HG03378 (cell line): ENCODE results near the gene ZBTB42.
"Not testable (repeated sequence)": the region's sequence is repeated elsewhere in the genome, so short reads cannot be mapped to it uniquely, and the experiment has no call there.

Experiments used
- ATAC-seq: cut with Tn5 transposase; IDR thresholded peaks from one replicate; pipeline ENCODE4 v1.9.1; 2021; ENCODE audit warnings: mild to moderate bottlenecking, moderate library complexity; ENCODE audit not compliant: unreplicated experiment

Gene ZBTB42

DNA sequence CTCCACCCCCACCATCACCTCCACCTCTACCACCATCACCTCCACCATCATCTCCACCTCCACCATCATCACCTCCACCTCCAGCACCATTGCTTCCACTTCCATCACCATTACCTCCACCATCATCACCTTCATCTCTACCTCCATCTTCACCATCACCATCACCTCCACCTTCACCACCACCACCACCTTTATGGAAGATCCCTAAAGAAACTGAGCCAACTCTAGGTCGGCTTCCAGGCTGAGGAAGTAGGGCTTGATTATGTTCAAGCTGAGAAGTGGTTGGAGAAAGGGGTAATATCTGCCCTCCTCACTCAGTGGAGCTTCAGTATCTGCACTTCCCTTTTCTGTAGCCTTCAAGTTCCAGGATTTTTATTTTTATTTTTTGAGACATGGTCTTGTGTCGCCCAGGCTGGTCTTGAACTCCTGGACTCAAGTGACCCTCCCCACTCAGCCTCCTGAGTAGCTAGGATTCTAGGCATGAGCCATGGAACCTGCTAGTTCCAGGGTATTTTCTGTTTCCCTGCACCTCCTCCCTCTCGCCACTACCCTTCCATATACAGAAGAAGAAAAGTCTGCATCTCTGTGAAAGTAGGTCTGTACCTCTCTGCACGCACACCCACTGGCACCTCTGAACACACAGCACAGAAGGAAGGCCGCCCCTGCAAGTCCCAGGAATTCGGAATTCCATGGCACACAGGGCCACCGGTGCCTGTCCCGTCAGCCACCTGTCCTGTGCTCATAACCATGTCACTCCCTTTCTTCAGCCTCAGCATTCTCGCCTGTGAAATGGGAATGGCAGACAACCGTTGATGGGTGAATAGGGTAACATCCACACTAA, 5.9 kb downstream of the ZBTB42 start:
- no peak for ATAC-seq

DNA sequence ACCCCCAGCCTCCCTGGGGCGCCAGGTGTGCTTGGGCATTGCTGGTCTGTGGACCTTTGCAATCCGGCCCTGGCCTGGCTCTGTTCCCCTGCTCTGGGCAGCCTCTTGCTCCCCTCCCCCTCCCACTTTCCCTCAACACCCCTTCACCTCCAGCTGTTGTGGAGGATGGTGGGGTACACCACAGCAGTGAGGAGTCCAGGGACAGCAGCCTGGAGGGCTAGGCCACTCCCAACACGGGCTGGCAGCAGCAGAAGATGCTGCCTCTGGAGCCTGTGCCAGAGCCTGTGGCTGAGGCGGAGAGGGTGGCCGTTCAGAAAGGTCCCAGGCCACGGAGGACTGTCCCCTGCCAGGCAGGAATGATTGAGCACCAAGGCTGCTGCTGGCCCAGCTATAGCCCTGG, 7.6 kb downstream of the ZBTB42 start:
- no peak for ATAC-seq

DNA sequence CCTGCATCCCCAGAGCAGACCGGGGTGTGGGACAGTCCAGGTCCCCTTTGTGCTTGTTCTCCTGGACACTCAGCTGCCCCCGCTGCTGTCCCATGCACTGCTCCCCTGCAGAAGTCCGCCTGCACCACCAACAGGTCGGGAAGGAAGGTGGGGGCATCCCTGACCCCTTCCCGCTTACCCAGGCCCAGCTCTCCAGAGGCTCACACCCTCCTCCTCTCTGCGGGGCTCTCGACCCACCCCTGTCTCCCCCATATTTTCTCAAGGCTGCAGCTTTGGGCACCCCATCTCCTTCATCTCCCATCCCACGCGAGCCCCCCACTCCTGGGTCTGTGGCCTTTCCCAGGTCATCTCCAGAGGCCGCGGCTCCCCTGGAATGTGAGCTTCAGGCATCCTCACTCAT, 9.4 kb downstream of the ZBTB42 start:
- no peak for ATAC-seq

DNA sequence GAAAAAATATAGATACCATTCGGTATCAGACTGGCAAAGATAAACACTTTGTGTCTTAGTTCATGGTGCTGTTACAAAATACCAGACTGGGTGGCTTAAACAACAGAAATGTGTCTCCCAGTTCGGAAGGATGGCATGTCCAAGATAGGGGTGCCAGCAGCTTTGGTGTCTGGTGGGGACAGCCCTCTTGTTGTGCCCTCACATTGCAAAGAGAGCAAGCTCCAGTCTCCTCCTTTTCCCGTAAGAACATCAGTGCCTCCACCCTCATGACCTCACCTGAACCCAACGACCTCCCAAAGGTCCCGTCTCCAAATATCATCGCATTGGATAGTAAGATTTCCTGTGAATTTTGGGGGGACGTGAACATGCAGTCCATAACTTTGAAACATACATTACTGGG, 12.4 kb downstream of the ZBTB42 start:
- ATAC-seq: no peak

DNA sequence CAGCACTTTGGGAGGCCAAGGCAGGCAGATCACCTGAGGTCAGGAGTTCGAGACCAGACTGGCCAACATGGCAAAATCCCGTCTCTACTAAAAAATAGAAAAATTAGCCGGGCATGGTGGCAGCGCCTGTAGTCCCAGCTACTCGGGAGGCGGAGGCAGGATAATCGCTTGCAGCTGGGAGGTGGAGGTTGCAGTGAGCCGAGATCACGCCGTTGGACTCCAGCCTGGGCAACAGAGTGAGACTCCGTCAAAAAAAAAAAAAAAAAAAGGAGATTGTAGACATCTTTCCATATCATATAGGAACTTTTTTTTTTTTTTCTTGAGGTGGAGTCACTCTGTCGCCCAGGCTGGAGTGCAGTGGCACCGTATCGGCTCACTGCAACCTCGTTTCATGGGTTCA, 13.8 kb downstream of the ZBTB42 start:
- not testable (repeated sequence) for ATAC-seq

DNA sequence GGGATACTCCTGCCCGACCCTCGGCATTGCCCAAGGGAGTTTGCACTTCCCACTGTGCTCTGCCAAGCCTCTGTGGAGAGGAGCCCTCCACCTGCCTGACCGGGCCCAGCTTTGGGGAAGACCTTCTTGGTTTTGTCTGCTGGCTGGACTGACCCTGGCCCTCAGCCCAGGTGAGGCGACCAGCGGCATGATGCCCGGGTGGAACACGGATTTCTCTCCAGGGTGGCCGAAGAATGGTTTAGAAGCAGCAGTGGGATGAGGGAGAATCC, 15.6 kb downstream of the ZBTB42 start:
- ATAC-seq: peak; percentile 7

DNA sequence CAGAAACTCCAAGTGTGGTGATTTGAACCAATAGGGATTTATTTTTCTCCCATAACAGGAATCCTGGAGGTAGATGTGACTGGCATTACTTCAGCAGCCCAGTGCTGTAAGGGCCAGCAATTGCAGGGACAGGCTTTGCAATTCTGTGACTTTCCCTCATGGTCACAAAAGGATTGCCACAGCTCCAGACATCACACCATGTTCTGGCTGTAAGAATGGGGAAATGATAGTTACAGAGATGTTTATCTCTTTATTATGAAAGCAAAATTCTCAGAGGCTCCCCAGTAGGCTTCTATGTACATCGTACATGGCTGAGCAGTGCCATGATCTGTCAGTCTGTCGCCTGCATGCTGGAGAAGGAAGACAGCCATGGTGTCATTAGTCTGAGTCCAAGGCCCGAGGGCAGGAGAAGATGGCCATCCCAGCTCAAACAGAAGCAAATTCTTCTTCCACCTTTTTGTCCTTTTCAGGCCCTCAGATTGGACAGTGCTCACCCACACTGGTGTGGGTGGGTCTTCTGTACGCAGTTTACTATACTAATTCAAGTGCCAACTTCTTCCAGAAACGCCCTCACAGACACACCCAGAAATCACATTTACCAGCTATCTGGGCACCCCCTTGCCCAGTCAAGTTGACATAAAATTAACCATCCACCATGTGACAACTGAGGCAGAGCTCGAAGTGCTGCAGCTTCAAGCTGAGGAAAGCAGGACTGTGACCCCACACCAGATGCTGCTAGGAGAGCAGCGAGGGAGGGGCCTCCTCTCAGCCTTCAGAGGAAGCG, 17.2 kb downstream of the ZBTB42 start:
- ATAC-seq: no peak

DNA sequence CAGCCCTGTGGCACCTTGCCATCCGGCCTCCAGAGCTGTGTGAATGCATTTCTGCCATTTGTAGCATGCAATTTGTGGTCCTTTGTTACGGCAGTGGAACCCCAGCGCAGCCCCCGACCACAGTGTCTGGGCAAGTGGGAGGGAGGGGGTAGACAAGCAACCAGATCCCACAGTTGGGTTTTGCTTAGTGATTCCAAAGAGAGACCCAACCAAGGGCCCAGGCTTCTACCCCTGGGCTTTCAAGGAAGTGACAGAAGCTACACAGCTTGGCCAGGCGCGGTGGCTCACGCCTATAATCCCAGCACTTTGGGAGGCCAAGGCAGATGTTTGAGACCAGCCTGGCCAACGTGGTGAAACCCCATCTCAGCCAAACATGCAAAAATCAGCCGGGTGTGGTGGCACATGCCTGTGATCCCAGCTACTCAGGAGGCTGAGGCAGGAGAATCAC, 17.8 kb downstream of the ZBTB42 start:
- ATAC-seq: no peak

DNA sequence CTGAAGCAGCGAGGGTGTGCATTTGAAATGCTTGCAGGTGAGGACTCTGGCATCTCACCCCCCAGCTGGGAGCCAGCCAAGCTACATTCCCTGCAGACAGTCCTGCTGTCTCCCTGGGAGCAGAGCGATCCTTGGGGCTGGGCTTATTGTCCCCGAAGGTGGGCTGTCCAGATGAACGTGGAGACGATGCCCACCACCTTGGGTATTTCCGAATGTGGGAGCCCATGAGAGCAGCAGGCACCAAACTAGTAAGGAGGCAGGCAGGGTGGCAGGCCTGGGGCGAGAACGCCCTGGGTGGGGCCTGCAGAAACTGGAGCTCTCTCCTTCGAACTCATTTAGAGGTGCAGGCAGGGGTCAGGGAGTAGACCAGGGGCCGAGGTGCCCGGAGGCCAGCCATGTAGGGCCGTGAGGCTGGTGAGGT, 18.5 kb downstream of the ZBTB42 start:
- ATAC-seq: no peak

DNA sequence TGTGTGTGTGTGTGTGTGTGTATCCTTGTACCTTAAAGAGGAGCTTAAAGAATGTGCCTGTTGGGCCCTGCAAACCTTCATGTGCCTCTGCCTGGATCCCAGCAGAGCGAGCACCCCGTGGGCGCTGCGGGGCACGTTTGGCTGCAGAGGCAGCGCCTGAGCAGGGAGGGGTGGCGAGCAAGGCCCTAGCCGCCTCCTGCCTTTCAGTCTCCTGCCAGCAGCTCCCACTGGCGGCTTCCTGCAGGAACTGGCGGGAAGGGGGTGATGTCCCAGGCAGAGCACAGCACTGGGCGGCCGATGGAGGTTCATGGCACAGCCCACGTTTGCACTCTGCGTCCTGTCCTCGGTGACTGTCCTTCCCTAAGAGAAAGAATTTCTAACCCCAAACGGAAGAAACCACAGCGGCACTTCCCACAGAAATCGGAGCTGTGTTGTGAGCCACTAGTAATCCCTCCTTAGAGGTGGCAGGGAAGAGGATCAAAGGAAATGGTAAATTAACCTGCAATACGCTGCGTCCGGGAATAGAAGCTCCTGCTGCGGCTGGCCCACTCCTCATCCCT, 19.8 kb downstream of the ZBTB42 start:
- no peak for ATAC-seq

DNA sequence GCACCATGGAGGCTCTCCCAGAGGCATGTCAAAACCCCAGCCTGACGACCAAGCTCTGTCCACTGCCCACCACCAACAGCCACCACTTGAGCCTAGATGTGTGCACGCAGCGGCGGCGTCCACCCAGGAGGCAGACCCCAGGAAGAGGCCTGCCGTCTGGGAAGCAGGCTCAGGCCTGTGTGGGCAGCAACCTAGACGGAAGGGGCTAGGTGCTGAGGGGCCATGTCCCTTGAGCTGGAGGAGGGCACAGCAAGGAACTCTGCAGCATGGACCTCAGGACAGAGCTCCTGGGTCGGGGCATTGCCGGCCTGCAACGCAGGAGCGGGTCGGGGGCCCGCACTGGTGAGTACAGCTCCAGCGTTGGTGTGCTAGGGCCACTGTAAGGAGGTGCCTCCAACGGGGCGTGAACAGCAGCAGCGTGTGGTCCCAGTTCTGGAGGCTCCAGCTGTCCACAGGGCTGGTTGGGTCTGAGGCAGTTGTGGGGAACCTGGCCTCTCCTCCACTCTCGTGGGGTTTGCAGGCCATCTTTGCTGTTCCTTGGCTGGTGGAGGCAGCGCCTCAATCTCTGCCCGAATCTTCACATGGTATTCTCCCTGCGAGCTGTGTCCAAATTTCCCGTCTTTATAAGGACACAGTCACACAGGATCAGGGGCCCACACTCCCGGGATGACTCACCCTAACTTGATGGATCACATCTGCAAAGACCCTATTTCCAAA, 20.5 kb downstream of the ZBTB42 start:
- ATAC-seq: no peak

DNA sequence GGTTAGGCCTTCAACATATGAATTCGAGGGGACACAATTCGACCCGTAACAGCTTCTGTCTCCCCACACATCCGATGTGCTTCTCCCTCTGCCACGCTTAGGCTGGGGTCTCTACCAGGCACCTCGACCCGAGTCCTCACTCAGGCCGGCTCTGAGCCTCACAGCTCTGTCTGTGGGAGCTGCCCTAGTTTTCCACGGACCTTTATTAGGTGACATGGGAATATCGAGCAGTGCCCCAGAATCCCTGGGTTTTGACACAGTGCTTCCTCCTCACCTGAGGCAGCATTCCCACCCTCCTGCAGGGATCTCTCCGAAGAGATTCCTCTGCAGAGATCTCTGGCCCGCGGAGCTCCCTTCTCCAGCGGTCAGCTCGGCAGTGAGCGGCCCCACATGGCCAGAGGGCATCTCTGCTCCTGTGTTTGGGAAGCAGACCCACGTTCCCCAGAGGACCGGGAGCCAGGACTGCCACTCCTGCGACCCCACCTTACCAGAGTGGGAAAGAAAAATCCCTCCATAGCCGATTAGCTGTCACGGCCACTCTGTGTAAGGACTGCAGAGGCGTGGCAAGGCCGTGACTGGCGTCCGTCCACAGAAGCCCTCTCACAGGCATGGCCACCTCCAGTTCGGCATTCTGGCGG, 21.2 kb downstream of the ZBTB42 start:
- no peak for ATAC-seq

DNA sequence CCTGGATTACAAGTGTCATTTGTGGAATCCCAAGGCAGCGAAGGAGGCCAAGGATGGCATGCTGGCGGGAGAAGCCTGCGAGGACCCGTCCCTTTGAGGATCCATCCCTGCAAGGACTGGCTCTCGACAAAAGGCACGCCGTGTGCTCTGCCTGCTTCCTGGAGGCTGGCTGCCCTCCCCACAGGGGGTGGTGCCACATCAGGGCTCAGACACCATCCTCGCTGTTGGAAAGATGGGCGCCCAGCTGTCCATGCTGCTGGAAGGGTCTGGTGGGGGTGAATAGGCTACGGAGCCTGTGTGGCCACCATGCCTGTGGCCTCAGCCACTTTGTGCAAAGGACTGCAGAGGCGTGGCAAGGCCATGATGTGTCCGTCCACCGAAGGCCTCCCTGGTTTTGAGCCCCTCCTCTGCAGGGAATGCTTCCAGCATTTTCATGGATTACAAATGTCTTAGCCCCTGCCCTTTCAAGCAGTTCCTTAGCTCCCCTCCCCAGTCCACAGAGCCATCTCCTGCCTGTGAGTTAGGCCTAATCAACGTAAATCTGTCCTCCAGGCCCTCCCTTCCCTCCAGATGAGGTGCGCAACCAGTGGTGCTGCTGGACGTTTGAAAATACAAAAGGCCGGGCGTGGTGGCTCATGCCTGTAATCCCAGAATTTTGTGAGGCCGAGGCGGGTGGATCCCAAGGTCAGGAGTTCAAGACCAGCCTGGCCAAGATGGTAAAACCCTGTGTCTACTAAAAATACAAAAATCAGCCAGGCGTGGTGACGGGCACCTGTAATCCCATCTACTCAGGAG, 22.1 kb downstream of the ZBTB42 start:
- no peak for ATAC-seq

DNA sequence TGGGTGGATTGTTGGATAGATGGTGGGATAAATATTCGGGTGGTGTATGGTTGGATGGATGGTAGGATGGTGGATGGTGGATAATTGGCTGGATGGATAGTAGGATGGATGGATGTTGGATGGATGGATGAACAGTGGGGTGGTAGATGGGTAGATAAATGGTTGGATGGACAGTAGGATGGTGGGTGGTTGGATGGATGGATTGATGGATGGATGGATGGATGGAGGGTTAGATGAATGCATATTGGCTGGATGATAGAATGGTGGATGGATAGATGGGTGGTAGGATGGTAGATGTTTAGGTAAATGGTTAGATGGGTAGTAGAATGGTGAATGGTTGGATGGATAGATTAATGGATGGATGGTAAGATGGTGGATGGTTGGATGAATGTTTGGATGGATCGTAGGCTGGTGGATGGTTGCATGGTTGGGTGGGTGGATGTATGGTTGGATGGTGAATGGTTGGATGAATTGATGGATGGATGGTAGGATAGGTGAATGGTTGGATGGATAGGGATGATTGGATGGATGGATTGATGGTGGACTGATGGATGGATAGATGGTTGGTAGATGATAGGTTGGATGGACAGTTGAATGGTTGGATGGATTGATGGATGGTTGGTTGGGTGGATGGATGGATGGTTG, 23.6 kb downstream of the ZBTB42 start:
- ATAC-seq: no peak

DNA sequence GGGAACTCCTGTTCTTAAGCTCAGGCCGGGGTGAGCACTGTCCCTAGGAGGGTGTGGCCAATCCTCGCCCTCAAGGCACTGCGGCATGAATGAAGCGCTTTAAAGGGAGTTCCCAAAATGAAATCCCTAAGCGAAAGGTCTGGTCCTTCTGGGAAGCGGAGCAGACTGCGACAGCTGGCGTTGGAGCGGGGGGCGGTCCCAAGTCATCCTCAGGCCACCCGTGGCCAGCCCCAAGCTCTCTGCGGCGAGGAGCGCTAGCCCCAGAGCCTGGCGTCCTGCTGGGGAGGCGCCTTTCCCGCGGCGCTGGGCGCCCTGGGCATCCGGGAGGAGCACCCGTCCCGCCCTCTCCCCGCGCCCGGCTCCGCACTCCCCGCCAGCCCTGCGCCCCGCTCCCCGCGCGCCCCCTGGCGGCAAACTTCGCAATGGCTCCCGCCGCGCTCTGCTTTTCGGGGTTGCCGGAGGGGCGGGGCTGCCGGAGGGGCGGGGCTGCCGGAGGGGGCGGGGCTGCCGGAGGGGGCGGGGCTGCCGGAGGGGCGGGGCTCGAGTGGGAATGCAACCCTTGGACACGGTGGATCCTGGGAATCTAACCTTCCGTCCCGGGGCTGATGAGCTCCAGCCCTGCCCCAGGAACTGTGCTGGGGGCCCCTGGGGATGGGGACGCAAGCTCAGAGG, 25.4 kb downstream of the ZBTB42 start:
- no peak for ATAC-seq

DNA sequence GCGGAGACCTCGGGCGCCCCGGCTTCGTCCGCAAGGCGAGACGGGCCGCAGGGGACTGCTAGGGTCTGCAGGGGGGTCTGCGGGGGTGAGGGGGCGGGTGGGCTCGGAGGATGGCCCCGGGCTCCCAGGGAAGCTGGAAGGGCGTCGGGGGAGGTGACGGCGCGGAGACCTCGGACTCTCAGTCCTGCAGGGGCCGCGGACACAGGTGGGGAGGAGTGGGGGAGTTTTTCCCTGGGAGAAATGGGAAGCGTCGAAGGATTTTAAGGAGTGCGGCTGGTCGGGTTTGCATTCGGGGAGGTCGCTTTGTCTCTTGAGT, 25.9 kb downstream of the ZBTB42 start:
- no peak for ATAC-seq

DNA sequence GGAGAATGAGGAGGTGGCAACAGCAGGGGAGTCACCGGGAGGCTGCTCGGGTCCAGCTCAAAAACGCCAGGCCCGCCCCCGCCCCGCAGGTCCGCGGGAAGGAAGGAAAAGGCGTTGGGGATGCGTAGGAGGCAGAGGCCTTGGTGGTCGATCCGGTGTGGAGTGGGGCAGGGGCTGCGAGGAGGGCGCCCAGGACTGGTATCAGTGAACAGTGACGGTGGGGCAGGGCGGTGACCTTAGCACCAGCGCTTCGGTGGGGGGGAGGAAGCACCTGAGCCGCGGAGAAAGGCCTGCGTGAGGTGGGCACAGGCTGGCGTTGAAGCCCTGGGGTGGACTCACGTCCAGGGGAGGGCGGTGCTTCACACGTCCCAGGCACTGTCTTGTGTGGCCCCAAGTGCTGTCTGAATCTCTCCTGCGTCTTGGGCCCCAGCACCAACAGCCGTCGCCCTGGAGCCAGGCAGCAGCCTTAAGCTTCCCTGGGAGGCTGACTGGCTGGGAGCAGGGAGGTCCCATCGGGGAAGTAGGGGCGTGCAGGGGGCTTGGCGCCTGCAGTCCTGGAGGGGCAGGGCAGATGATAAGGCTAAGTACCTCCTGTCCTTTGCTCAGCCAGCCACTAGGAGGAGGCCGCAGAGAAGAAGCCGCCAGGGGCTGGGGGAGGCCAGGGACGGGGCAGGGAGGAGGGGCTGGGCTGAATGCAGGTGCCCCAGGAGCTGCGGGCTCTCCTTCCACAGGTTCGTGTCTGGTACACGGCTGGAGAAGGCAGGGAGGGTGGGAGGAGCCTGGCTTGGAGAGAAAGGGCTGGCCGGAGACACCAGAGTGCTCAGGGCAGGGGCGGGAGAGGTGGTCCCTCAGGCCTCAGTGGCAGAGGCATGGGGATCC, 26.5 kb downstream of the ZBTB42 start:
- no peak for ATAC-seq

DNA sequence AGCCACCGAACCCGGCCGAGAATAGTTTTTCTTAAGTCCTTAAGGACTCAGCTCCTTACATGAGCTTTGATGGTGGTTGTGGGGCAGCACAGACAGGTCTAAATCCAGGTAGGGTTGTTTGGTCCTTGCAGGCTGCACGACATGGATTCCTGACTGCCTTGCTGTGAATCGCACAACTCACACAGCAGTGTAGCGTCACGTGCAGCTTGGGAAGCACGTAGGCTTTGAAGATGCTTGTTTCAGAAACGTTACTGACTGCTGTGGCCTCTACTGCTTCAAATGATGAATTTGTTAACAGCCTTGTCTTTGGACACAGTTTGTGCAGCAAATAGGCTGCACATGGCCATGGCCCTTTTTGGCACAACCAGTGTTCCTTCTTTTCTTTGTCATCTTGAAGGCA, 29.9 kb downstream of the ZBTB42 start:
- no peak for ATAC-seq
